ENCODE results near the gene PKP3.
A peak's percentile ranks its signal among the peaks of the same experiment; 100 is the strongest.
"Not testable (repeated sequence)": the region's sequence is repeated elsewhere in the genome, so short reads cannot be mapped to it uniquely, and the experiment has no call there.

PKP3 gene

DNA sequence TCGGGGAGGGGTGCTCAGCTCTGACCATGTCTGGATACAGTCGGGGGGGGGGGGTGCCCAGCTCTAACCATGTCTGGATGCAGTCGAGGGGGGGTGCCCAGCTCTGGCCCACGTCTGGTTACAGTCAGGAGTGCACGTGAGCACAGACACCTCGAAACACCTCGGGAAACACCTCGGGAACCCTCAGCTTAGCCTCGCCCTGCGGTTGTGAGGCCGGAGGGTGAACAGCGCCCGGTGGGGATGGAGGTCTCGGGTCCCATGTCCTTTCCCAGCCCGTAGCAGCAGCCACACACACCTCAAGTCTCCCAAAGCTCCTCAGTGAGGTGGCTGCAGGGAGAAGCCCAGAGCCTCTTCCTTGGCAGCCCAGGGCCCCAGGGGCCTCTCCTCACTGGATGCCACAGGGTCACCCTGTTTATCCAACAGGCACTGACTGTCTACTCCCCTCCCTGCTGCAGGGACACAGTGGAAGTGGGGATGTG is 18.7 kb downstream of the PKP3 start:
- no peak for DNase-seq (ENCODE audit: low spot score)

DNA sequence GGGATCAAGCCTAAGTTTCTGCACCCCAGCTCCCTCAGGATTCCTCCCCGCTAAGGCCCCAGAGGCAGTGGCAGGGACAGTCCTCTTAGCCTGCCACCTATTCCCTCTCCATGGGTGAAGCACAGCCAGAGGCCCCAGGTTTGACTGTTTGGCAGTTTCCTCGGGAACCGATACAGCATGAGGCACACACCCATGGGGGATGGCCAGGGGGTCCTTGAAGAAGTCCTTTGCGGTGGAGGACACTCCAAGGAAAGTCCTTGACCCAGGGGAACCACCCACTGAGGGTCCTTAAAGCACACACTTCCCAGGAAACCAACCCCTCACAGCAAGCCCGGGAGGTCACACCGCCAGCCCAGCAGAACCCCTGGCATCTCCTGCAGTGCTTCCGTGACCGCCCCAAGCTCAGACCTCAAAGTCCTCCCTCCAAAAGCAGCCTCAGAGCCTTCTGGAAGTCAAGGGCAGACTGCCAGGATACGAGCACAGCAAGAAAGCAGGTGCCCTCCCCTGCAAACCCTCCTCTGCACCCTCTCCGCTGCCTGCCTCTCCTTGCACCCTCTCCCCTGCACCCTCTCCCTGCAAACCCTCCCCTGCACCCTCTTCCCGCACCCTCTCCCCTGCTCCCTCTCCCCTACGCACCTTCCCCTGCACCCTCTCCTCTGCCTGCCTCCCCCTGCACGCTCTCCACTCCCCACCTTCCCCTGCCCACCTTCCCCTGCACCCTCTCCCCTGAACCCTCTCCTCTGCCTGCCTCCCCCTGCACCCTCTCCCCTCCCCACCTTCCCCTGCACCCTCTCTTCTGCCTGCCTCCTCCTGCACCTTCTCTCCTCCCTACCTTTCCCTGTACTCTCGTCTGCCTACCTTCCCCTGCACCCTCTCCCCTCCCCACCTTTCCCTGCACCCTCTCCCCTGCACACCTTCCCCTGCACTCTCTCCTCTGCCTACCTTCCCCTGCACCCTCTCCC is 19.4 kb downstream of the PKP3 start:
- DNase-seq (ENCODE audit: low spot score): no peak

DNA sequence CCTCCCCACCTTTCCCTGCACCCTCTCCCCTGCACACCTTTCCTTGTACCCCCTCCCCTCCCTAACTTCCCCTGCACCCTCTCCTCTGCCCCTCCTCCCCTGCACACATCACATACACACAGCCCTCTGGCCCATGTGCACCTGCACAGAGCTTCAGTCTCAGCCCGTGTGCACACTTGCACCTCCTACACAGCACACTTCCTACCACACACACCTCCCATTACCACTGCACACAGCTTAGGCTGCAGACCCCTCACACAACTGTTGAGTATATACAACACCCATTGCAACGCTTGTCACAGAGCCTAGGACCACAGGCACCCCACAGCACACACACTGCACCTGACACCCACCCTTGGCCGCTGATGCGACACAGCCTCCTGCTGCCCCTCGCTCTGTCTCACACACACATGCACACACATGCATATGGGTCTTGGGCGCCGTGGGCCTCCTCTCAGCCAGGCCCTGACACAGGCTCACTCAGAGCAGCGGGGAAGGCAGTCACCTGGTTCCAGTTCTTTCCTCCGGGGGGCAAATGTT is 20.4 kb downstream of the PKP3 start:
- no peak for DNase-seq (ENCODE audit: low spot score)

DNA sequence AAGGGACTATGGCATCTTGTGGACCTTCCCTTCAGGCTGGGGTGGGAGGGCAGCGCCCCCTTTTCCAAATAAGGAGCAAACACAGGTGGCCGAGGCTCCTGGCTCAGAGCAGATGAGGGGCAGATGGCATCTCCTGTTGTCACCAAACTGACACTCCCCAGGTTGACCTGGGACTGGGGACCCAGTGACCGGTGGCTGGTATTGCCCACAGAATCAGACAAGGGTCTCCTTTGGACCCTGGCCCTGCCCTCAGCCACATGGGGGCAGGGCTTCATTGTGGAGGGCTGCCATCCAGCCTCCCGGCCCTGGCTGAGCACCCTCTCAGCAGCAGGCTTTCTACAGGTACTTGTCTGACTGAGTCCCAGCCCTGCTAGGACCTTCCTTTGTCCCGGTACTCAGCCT is 21.6 kb downstream of the PKP3 start:
- DNase-seq (ENCODE audit: low spot score): no peak

DNA sequence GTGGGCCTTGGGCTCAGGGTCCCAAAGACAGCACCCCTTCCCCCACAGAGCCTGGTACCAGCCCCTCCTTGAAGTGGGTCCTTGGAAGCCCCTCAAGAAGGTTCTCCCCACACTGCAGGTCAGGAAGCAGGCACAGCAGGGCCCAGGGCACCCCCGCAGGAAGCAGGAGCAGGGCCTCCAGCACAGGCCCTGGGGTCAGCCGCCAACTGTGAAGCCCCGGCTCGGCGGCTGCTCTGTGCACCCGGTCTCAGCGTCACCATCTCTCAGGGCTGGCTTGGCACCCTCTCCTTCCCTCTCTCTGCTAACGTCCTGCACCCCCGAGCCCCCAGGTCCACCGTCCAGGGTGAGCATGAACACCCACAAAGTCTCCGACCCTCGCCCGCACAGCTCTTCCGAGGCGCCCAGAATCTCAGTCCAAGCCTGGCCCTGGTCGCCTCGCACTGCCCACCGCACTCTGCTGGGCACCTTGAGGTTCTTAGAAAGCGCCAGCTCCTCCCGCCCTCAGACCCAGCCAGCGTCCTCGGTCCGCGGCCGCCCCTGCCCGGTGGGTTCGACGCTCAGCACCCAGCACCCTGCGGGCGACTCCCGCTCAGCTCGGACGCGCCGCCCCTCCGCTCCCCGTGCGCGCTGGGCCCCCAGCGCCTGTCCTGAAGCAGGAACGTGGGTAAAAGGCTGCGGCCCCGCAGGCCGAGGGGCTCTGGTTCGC is 22.2 kb downstream of the PKP3 start:
- DNase-seq (ENCODE audit: low spot score): no peak

DNA sequence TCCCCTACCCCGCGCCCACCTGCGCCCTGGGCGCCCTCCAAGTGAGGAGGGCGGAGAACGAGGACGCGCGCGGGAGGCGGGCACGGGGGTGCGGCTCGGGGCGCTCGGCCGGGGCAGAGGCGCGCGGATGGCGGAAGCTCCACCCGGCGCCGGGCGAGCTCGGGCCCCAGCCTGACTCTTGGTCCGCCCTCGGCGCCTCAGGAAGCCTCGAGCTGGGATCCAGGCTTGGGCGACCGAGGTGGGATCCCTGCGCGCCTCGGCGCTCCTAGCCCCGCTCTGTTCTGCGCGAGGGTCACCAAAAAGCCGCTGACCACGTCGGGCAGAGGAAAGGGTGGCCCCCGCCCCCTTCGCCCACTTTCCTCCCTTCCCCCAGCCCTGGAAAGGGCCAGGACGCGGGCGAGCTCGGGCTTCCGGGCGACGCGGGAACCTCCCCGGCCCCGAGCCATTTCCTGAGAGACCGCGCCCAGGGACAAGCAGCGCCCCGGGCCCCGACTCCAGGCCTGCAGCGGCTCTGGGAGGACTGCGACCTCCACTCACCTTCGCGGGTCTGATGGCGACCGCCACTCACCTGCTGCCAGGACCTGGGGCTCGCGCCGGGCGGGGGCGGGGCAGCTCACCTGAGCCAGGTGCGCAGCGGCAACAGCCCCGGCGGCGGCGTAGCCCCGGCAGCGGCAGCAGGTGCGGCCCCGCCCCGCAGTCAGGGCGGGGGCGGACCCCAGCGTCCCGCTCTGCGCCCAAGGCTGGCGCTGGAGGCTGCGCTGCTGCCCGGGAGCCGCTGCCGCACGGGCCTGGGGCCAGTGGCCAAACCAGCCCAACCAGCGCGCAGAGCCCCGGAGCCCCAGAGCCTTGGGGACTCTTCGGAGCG is 23.0 kb downstream of the PKP3 start:
- peak; percentile 69 for DNase-seq (ENCODE audit: low spot score)

DNA sequence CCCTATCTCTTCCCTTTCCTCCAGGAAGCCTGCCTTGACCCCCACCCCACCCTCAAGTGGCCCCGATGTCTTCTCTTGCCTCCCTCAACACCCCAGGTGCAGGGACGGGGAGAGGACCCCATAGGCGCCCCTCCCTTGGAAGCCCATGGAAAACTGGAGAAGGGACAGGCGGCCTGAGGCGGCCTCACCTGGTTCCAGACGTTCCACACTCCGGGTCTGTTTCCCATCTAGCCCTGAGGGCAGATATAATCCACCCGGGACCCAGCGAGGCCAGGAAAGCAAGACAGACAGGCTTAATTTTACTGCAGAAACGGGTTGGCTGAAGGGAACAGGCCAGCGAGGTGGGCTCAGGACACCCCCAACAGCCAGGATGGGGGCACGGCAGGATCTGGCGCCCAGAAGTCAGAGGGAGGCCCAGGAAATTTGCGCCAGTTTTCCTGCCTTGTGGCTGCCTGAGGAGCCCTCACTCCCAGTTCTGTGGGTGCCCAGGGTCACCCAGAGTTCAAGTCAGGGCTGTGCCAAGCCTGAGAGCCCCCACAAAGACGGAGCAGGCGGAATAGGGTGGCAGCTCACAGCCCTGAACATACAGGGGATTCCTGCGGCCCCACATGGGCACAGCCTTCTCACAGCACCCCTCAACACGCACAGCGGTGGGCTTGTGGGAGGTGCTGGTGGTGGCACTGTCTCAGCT is 23.8 kb downstream of the PKP3 start:
- DNase-seq (ENCODE audit: low spot score): no peak

DNA sequence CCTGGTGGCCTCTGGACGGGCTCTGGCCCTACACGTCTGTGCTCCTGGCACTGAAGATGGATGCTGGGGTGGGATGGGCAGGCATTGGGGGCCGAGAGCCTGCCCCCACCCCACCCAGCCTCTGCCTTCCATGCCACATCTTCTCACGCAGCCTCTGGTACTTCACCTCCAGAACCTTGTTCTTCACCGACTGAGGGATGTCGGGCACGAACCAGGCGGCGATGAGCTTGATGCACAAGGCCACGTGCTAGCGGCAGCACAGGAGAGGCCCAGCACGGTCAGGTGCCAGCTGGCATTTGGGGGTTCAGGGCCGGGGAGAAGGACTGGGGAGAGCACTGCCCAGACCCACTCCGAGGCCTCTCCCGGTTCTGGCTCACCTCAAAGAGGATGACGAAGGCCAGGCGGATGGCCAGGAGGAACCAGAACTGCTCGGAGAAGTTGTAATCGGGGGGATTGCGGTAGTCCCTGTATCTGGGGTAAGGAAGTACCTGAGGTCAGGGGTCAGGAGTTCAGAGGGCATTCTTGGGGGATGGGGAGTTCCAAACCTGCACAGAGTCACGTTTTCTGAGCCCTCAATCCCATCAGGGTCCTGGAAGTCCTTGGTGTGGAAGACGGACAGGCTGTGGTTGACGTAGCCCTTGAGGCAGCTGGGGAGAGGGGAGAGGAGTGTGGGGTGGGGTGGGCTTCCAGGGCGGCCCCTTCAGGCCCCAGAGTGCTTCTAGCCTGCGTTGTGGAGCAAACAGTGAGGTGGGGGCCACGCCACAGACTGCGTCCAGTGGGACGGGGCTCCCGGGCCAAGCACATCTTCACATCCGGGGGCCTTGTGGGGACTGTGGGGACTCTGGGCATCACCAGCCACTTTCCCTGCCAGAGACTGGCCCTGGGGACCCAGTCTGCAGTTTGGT is 24.6 kb downstream of the PKP3 start:
- DNase-seq (ENCODE audit: low spot score): no peak

DNA sequence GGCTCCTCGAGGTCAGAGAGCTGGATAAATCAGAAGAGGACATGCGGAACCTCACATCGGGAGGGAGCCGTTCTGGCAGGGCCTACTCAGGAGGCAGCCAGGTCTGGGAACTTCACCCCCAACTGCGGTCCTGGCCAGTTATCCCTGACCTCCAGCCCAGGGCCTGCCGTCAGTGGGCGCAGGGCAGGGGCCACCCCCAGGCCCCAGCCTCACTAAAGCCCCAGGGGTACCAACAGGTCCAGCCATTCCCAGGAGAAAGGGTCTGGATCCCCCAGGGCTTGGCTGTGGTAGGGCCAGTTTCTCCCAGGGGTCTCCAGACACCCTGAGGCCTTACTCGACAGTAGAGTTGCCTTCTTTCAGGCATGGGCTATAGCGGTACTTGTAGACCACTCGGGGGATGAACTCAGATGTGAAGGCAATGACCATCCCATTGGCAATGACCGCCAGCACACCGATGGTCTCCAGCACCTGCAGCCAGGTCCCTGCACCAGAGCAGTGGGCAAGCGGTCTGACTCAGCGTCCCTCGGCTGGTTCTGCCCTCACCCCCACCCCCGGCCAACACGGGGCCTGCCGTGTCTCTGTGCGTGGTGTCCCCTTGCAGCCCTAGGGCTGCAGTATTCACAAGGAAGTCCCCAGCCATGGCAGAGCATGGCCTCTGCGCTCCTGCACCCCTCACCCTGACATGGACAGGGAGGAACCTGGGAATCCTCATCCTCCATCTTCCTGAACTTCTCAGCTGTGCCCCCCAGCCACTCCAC is 25.4 kb downstream of the PKP3 start:
- DNase-seq (ENCODE audit: low spot score): no peak

DNA sequence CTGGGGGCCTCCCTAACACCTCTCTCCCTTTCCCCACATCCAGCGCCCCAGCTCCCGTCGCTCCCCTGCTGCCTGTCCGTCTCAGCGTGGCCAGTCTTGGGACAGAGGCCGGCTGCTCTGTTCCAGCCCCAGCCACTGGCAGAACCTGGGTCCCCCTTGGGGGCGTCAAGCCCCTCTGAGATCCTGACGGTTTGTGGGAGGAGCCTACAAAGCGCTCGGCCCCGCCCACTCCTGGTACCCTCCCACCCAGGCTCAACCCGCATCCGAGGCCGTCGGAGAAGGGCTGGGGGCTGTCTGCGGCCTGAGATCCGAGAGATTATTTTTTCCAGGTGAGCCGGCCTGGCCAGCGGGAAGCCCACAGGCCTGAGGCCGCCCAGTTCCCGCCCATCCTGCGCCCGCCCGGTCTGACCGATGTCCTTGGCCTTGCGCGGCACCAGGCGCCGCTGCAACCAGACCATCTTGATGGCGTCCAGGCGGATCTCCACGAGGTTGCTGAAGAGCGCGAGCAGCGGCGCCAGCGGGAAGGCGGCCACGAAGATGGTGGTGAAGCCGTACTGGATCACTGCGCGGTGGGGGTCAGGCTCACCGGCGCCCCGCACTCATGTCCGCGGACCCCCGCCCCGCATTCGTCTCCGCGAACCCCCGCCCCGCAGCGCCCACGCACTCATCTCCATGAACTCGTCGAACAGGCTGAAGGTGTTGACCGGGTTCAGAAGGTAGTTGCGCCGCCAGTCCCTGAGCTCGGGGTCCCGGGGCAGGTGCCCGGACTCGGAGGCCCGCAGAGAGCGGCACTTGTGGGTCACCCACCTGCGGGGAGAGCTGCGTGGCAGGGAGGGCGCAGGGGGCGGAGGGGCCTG is 26.3 kb downstream of the PKP3 start:
- DNase-seq (ENCODE audit: low spot score): no peak

DNA sequence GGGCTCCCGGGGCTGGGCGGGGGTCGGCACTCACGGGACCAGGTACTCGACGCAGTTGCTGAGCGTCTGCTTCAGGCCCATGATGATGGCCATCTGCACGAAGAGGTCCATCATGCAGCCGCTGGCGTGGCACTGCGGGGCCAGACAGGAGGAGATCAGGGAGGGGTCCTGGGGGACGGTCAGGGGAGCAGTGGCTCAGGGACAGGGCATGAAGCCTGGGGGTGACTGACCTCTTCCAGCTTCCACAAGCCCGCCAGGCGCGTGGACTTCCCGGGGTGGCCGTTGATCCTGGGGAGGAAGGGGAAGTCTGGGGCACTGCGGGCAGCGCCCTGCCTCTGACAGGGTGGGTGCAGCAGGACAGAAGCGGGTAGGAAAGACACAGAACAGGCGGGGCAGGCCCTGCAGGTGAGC is 26.9 kb downstream of the PKP3 start:
- no peak for DNase-seq (ENCODE audit: low spot score)

DNA sequence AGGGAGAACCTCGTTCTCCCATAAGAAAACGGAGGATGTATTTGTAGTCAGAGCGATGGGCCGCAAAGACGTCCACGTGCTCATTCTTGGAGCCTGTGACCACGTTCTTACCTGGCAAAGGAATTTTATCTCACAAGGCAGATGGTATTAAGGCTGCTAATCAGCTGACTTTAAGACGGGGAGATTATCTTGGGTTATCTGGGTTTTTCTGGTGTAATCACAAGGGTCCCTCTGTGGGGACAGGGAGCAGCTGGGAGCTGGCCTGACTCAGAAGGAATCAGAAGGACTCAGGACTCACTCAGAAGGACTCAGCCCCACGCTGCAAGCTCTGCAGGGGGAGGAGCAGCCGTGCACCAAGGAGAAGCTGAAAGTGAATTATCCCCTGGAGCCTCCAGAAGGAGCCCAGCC is 28.2 kb downstream of the PKP3 start:
- no peak for DNase-seq (ENCODE audit: low spot score)

DNA sequence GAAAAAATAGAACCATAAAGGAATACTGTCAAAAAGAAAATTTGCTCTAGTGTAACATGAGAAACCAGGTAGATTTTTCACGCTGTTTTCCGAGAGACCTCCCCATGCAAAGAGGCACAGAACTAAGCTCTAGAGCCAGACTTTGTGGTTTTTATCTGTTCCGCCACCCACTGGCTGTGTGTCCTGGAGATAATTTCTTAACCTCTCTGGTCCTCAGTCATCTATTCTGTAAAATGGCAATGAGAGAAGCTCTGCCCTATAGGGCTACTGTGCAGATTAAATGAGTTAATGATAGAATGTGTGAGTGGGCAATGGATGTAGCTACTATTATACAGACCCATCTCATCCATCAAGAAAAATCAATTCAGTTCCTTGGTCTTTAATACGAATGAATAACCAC is 30.2 kb downstream of the PKP3 start:
- DNase-seq (ENCODE audit: low spot score): no peak

DNA sequence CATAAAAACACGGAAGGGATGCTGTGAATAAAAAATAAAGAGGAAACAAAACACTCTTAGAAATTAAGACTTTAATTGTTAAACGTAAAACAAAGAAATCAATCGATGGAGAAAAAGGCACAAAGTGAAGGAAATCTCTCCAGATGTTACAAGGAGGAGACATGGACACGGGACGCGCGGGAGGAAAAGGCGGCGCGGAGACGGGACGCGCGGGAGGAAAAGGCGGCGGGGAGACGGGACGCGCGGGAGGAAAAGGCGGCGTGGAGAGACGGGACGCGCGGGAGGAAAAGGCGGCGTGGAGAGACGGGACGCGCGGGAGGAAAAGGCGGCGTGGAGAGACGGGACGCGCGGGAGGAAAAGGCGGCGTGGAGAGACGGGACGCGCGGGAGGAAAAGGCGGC is 30.8 kb downstream of the PKP3 start:
- DNase-seq (ENCODE audit: low spot score): not testable (repeated sequence)

DNA sequence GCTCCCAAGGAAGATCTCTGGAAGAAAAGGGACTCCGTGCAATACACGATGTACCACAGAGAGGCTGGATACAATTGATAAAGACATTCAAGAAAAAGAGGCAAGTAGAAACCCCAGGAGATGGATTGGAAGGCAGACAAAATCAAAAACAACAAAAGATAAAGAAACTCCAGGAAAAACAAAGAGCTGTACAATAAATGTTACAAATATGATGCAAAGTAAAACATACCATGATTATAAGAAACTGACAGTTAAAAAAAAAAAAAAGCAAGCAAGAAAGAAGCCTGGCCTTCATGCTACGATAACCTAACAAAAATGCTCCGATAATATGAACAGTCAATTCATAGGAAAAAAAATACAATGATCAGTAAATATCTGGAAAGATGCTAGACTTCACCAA is 31.3 kb downstream of the PKP3 start:
- no peak for DNase-seq (ENCODE audit: low spot score)

DNA sequence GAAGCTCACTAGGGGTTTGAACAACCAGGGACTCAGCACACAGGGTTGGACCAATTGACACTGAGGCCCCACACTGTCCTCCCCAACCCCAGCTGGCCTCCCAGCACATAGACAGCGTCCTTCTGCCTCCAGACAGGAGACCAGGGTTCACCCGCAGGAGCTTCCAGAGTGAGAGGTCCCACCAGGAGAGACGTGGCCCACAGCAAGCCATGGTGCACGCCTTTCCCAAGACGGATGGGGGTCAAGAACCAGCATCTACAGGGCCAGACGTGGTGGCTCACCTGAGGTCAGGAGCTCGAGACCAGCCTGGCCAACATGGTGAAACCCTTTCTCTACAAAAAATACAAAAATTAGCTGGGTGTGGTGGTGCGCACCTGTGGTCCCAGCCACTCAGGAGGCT is 32.8 kb downstream of the PKP3 start:
- no peak for DNase-seq (ENCODE audit: low spot score)

DNA sequence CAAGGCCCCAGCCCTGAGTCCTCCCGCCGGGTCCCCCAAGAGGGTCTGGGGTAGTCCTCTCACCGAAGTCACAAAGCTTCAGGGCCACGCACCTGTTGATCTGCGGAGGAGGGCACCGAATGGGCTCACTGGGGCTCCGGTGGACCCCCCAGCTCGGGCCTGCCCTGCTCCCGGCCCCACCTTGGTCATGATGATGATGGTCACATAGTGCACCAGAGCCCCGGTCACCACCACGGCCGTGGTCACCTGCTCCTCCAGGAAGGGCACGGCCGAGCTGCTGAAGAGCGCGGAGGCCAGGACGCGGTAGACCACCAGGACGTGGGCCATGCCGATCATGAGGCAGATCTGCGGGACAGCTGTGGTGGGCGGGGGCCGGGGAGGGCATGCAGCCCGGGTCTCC is 34.3 kb downstream of the PKP3 start:
- no peak for DNase-seq (ENCODE audit: low spot score)

DNA sequence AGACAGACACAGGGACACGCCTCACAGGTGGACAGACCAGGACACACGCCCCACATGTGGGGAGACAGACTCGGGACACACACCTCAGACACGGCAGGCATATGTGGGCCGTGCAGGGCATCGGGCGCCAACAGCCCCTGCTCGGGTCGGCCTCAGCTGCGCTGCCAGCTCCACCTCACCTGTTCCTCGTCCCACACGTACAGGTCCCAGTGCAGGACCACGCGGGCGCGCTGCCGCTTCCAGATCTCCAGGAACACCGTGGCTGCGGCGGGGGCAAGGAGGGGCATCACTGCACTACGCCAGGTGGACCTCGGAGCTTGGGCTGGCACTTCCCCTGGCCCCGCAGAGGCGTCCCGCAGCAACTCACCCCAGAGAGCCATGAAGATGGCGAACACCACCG is 35.4 kb downstream of the PKP3 start:
- DNase-seq (ENCODE audit: low spot score): no peak
